PC-3 (cell line): ENCODE data around the gene OR5H1. TPM values are rescaled to one million over a fixed set of nuclear protein-coding genes. Genes with fewer than 3 reads are reported as not detected.

Experiments
- ATAC-seq: fragments of 200-7000 bp; cut with Tn5 transposase; 2 replicates; pipeline ENCODE4 v1.9.1; 2020; ENCODE audit warnings: mild to moderate bottlenecking, moderate library complexity
- BruUV-seq: library from RNA; stranded (reverse); fragments of 400-500 nt; replicated peaks from 2 replicates; lab custom pipeline; 2021; lab: Mats Ljungman, UMichigan
- CTCF ChIA-PET: fragments of 300-600 bp; sonication (Branson Sonifier 250); formaldehyde crosslinking; loops from one replicate; lab custom pipeline; 2022; ENCODE audit warnings: antibody characterized with exemption; lab: Charles Lee
- POLR2A ChIA-PET: fragments of 300-600 bp; sonication (Branson Sonifier 250); formaldehyde crosslinking; loops from one replicate; lab custom pipeline; 2022; ENCODE audit warnings: antibody characterized with exemption; ENCODE audit not compliant: unreplicated experiment; lab: Charles Lee
- DNase-seq: peaks from one replicate; pipeline ENCODE4 v3.0.0-alpha.2; 2015
- H2AFZ ChIP-seq: fragments of 300-600 bp; sonication (generic); 2 replicates; pipeline ENCODE4 v1.6.0; 2016; ENCODE audit warnings: antibody characterized with exemption, low read length
- H3F3A ChIP-seq: fragments of 300-600 bp; sonication (generic); one replicate; pipeline ENCODE4 v1.6.0; 2017; ENCODE audit warnings: antibody characterized with exemption, low read length, control low read depth, mild to moderate bottlenecking; ENCODE audit not compliant: unreplicated experiment
- H3K27ac ChIP-seq: fragments of 300-600 bp; sonication (generic); 2 replicates; pipeline ENCODE4 v1.5.1; 2016; ENCODE audit warnings: mild to moderate bottlenecking, low read length
- H3K27me3 ChIP-seq: fragments of 300-600 bp; sonication (generic); 2 replicates; pipeline ENCODE4 v1.6.1; 2016; ENCODE audit warnings: low read length, mixed read lengths
- H3K36me3 ChIP-seq: fragments of 300-600 bp; sonication (generic); 2 replicates; pipeline ENCODE4 v1.6.1; 2016; ENCODE audit warnings: low read depth, mixed run types, low read length, mixed read lengths
- H3K4me1 ChIP-seq: fragments of 300-600 bp; sonication (generic); 2 replicates; pipeline ENCODE4 v1.5.1; 2016; ENCODE audit warnings: low read length; ENCODE audit not compliant: insufficient read depth
- H3K4me2 ChIP-seq: fragments of 300-600 bp; sonication (generic); 2 replicates; pipeline ENCODE4 v1.6.0; 2016; ENCODE audit warnings: low read length
- H3K4me3 ChIP-seq: fragments of 300-600 bp; sonication (generic); 2 replicates; pipeline ENCODE4 v1.5.1; 2016; ENCODE audit warnings: mild to moderate bottlenecking, low read length, mixed read lengths
- H3K79me2 ChIP-seq: fragments of 300-600 bp; sonication (generic); 2 replicates; pipeline ENCODE4 v1.6.1; 2017; ENCODE audit warnings: low read length, mixed read lengths
- H3K9ac ChIP-seq: fragments of 300-600 bp; sonication (generic); 2 replicates; pipeline ENCODE4 v1.6.0; 2016; ENCODE audit warnings: mild to moderate bottlenecking, low read length
- H3K9me2 ChIP-seq: fragments of 300-600 bp; sonication (generic); replicated peaks from 2 replicates; pipeline ENCODE4 v1.6.1; 2016; ENCODE audit warnings: mixed run types, low read length, mixed read lengths
- H3K9me3 ChIP-seq: fragments of 300-600 bp; sonication (generic); 2 replicates; pipeline ENCODE4 v1.6.1; 2016; ENCODE audit warnings: low read length, mixed read lengths
- H4K20me1 ChIP-seq: fragments of 300-600 bp; sonication (generic); 2 replicates; pipeline ENCODE4 v1.6.1; 2016; ENCODE audit warnings: low read length, mixed read lengths
- EZH2 ChIP-seq: fragments of 300-600 bp; sonication (generic); IDR thresholded peaks from one replicate; pipeline ENCODE4 v1.6.1; 2017; ENCODE audit warnings: antibody characterized with exemption, mild to moderate bottlenecking, low read length; ENCODE audit not compliant: unreplicated experiment
- EZH2phosphoT487 ChIP-seq: fragments of 300-600 bp; sonication (generic); IDR thresholded peaks from 2 replicates; pipeline ENCODE4 v1.6.1; 2018; ENCODE audit warnings: mild to moderate bottlenecking, antibody characterized with exemption, low read length, borderline replicate concordance
- intact Hi-C: fragments of 100-400 bp; cut with micrococcal nuclease; formaldehyde crosslinking; loops from 2 replicates; pipeline ENCODE4 v1.9.0; 2023
- total RNA-seq: library from RNA; depleted of rRNA; stranded (reverse); fragments of >200 nt; gene quantifications from 2 replicates; pipeline ENCODE4 v1.2.3, GENCODE V29; 2014
- TF ChIP-seq, protein P1 (sequence below): fragments of 300-600 bp; sonication (generic); conservative IDR thresholded peaks from 2 replicates; pipeline ENCODE4 v1.5.1; 2017; ENCODE audit warnings: antibody characterized with exemption, low read depth, mild to moderate bottlenecking, low read length

OR5H1 gene
- total RNA-seq, 1 experiment from 2014 or later: not detected

DNA sequence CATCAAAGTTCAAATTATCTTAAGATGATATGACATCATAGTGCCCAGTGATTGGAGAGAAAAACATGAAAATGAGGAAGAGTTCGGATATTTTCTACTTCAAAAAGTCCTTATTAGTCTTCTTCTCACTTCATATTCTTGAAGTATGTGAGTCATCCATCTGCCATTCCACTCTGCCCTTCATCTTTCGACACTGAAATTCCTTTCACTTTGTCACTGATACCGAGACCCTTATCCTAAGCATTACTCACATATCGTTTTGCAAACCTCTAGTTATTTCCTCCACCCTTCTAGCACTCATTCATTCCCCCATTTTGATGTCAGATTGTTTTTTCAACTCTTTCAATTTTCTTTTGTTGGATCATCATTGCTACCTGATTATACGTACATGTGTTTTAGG, 20.7 kb downstream of the OR5H1 start:
- no peak for ATAC-seq
- POLR2A ChIA-PET: no interaction called here
- no peaks in the 10 kb centered on the region for H3K9me3 ChIP-seq
- no peaks in the 10 kb centered on the region for H3K79me2 ChIP-seq
- CTCF ChIA-PET: no interaction called here
- H3K4me1 ChIP-seq: no peaks in the 10 kb centered on the region
- TF ChIP-seq EZH2: no peak
- TF ChIP-seq, protein P1, sequence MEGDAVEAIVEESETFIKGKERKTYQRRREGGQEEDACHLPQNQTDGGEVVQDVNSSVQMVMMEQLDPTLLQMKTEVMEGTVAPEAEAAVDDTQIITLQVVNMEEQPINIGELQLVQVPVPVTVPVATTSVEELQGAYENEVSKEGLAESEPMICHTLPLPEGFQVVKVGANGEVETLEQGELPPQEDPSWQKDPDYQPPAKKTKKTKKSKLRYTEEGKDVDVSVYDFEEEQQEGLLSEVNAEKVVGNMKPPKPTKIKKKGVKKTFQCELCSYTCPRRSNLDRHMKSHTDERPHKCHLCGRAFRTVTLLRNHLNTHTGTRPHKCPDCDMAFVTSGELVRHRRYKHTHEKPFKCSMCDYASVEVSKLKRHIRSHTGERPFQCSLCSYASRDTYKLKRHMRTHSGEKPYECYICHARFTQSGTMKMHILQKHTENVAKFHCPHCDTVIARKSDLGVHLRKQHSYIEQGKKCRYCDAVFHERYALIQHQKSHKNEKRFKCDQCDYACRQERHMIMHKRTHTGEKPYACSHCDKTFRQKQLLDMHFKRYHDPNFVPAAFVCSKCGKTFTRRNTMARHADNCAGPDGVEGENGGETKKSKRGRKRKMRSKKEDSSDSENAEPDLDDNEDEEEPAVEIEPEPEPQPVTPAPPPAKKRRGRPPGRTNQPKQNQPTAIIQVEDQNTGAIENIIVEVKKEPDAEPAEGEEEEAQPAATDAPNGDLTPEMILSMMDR: no peak
- TF ChIP-seq EZH2phosphoT487: no peak
- H3K36me3 ChIP-seq: no peaks in the 10 kb centered on the region
- no peak overlapping the region for H2AFZ ChIP-seq
- no peak overlapping the region for H3K27ac ChIP-seq
- DNase-seq: no peak
- no peaks in the 10 kb centered on the region for H3F3A ChIP-seq
- no TSS peak for BruUV-seq
- H3K9me2 ChIP-seq: no peaks in the 10 kb centered on the region
- H4K20me1 ChIP-seq: no peaks in the 10 kb centered on the region
- intact Hi-C loops: no loop called here
- no peak overlapping the region for H3K4me2 ChIP-seq
- no peak overlapping the region for H3K4me3 ChIP-seq
- H3K27me3 ChIP-seq: peaks cover 8% of the 10 kb centered on the region; the same call in 1 of the 2 replicates
- no peak overlapping the region for H3K9ac ChIP-seq

GRCh38 chr3:98166396-98166795, 35.9 kb downstream of the OR5H1 start, which contains the start of gene OR5H15:
OR5H15 (plus strand) TSS chr3:98166696; CDS start chr3:98168700, 2,004 bp downstream.
- ChIA-PET POLR2A (no interaction called here), CTCF (no interaction called here)
- Histone ChIP-seq H3K79me2 (no peaks in the 10 kb centered on the region), H3K4me3 (no peak within 1 kb of the TSS), H3K27me3 (peaks cover 43% of the 10 kb centered on the region), H3K9me3 (no peaks in the 10 kb centered on the region), H4K20me1 (no peaks in the 10 kb centered on the region), H2AFZ (no peak within 1 kb of the TSS), H3K27ac (no peak within 1 kb of the TSS), H3K9ac (no peak within 1 kb of the TSS), H3F3A (no peaks in the 10 kb centered on the region), H3K9me2 (no peaks in the 10 kb centered on the region), H3K4me2 (no peak within 1 kb of the TSS), H3K36me3 (no peaks in the 10 kb centered on the region), H3K4me1 (no peaks in the 10 kb centered on the region)
- DNase-seq: no peak
- intact Hi-C loops: no loop called here
- TF ChIP-seq EZH2phosphoT487: no peak
- TF ChIP-seq EZH2: no peak
- TF ChIP-seq, protein P1: no peak
- BruUV-seq: no TSS peak
- no peak for ATAC-seq

DNA sequence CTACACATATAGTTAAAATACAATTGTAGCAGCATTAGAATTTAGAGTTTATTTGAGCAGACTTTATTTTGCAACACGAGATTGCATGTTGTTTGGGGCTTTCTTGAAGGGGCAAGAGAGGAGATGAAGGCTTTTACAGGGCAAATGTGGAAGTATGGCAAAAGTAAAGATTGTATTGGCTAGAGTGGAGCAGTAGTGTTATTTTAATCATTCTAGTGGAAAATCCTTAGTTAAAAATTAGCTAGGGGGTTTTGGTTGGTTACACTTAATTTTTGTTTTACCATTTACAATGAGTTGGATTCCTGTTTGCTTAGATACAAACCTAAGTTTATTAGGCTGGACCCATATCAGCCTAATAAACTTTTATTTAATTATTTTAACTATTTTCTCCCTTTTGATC, 40.5 kb downstream of the OR5H1 start:
- H3K79me2 ChIP-seq: no peaks in the 10 kb centered on the region
- no peaks in the 10 kb centered on the region for H3K9me3 ChIP-seq
- H3F3A ChIP-seq: no peaks in the 10 kb centered on the region
- no peak overlapping the region for H3K27ac ChIP-seq
- POLR2A ChIA-PET: no interaction called here
- no peaks in the 10 kb centered on the region for H3K4me1 ChIP-seq
- DNase-seq (no peak), ATAC-seq (no peak)
- H3K9ac ChIP-seq: no peak overlapping the region
- no peak overlapping the region for H3K4me3 ChIP-seq
- H3K9me2 ChIP-seq: no peaks in the 10 kb centered on the region
- intact Hi-C loops: no loop called here
- no peak overlapping the region for H2AFZ ChIP-seq
- CTCF ChIA-PET: no interaction called here
- H3K27me3 ChIP-seq: peaks cover 25% of the 10 kb centered on the region; the same call in 1 of the 2 replicates
- no TSS peak for BruUV-seq
- H4K20me1 ChIP-seq: no peaks in the 10 kb centered on the region
- H3K4me2 ChIP-seq: no peak overlapping the region
- TF ChIP-seq EZH2phosphoT487 (no peak), EZH2 (no peak)
- TF ChIP-seq, protein P1: no peak
- H3K36me3 ChIP-seq: no peaks in the 10 kb centered on the region
